ENCODE measurements around the gene CES3.

Gene CES3

DNA sequence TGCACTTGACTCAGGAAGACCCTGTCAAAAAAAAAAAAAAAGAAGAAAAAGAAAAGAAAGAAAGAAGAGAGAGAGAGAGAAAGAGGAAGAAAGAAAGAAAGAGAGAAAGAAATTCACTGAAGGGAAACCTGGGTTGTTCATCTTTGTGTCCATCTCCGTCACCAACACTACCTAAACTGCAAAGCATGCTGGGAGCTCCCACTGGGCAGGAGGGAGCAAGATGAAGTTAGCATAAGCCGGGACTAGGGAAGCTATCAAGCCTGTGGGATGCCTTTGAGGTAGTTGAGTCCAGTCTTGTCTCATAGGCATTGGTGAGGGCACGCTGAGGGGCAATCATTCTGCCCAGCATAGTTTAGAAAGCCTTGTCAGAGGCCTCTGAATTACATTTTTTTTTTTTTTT, 60.3 kb downstream of the CES3 start:
- no peak overlapping the region for H3K27ac ChIP-seq (ENCODE audit: low read length)
- no peaks in the 10 kb centered on the region for H4K20me1 ChIP-seq (ENCODE audit: insufficient read depth, low read length)
- H3K79me2 ChIP-seq (ENCODE audit: low read length) = no peaks in the 10 kb centered on the region
- peaks cover 6% of the 10 kb centered on the region; the same call in 1 of the 2 replicates for H3K4me1 ChIP-seq (ENCODE audit: low read length)
- H3K27me3 ChIP-seq (replicated peaks; ENCODE audit: insufficient read depth, low read length) = no peaks in the 10 kb centered on the region
- H3K36me3 ChIP-seq (replicated peaks; ENCODE audit: insufficient read depth, low read length) = no peaks in the 10 kb centered on the region
- H3K9ac ChIP-seq (ENCODE audit: low read length) = no peak overlapping the region
- no peak overlapping the region for H2AFZ ChIP-seq (ENCODE audit: low read length)
- H3K9me3 ChIP-seq (replicated peaks; ENCODE audit: insufficient read depth, low read length) = no peaks in the 10 kb centered on the region
- H3K9me2 ChIP-seq (replicated peaks; ENCODE audit: insufficient read depth, low read length) = no peaks in the 10 kb centered on the region
- no peak for DNase-seq
- no peaks in the 10 kb centered on the region for H3F3A ChIP-seq (ENCODE audit: insufficient read depth, low read length)
- no peak for TF ChIP-seq EZH2phosphoT487 (IDR thresholded peaks at IDR 0.05; ENCODE audit: low read length)
- TF ChIP-seq, protein P1, sequence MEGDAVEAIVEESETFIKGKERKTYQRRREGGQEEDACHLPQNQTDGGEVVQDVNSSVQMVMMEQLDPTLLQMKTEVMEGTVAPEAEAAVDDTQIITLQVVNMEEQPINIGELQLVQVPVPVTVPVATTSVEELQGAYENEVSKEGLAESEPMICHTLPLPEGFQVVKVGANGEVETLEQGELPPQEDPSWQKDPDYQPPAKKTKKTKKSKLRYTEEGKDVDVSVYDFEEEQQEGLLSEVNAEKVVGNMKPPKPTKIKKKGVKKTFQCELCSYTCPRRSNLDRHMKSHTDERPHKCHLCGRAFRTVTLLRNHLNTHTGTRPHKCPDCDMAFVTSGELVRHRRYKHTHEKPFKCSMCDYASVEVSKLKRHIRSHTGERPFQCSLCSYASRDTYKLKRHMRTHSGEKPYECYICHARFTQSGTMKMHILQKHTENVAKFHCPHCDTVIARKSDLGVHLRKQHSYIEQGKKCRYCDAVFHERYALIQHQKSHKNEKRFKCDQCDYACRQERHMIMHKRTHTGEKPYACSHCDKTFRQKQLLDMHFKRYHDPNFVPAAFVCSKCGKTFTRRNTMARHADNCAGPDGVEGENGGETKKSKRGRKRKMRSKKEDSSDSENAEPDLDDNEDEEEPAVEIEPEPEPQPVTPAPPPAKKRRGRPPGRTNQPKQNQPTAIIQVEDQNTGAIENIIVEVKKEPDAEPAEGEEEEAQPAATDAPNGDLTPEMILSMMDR (IDR thresholded peaks at IDR 0.05; ENCODE audit: low read length) = no peak
- TF ChIP-seq EZH2 (optimal IDR thresholded peaks at IDR 0.05; ENCODE audit: low read depth, low read length) = no peak
- no peak overlapping the region for H3K4me2 ChIP-seq (ENCODE audit: low read depth, low read length)
- no peak overlapping the region for H3K4me3 ChIP-seq (ENCODE audit: low read length)

DNA sequence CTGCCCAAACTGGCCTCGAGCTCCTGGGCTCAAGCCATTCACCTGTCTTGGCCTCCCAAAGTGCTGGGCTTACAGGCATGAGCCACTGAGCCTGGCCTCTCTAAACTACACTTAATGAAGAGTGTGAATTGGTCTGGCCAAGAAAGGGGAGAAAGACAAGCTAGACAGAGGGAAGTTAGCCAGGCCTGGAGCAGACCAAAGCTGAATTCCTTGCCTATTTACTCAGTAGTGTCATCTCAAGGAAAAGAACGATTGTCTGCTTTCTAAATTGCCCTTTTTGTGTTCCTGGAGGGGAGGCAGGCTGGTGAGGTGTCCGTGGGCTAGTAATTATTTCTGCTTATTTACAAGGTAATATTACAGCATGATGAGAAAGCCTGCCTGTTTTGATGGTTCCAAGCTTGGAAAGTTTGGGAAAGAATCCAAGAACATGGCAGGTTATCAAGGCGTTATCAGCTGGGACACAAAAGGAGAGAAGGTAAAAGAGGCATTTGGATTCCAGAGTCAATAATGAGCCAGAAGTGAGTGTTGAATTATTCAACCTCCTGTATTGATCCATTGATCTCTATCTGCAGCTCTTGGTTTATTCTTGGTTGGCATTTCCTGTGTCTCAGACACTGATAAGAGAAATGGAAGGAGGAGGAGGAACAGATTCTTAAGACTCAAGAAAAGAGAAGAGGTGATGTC, 61.6 kb downstream of the CES3 start:
- Histone ChIP-seq H3K79me2 (ENCODE audit: low read length) (no peaks in the 10 kb centered on the region), H3K4me3 (ENCODE audit: low read length) (no peak overlapping the region), H4K20me1 (ENCODE audit: insufficient read depth, low read length) (no peaks in the 10 kb centered on the region), H2AFZ (ENCODE audit: low read length) (no peak overlapping the region), H3K27ac (ENCODE audit: low read length) (no peak overlapping the region), H3K36me3 (replicated peaks; ENCODE audit: insufficient read depth, low read length) (no peaks in the 10 kb centered on the region), H3F3A (ENCODE audit: insufficient read depth, low read length) (no peaks in the 10 kb centered on the region), H3K9me2 (replicated peaks; ENCODE audit: insufficient read depth, low read length) (no peaks in the 10 kb centered on the region), H3K9ac (ENCODE audit: low read length) (no peak overlapping the region), H3K4me2 (ENCODE audit: low read depth, low read length) (no peak overlapping the region), H3K27me3 (replicated peaks; ENCODE audit: insufficient read depth, low read length) (no peaks in the 10 kb centered on the region), H3K4me1 (ENCODE audit: low read length) (peaks cover 6% of the 10 kb centered on the region; the same call in 1 of the 2 replicates), H3K9me3 (replicated peaks; ENCODE audit: insufficient read depth, low read length) (no peaks in the 10 kb centered on the region)
- DNase-seq = no peak
- TF ChIP-seq, protein P1 (IDR thresholded peaks at IDR 0.05; ENCODE audit: low read length) = no peak
- TF ChIP-seq EZH2phosphoT487 (IDR thresholded peaks at IDR 0.05; ENCODE audit: low read length) = no peak
- no peak for TF ChIP-seq EZH2 (optimal IDR thresholded peaks at IDR 0.05; ENCODE audit: low read depth, low read length)

DNA sequence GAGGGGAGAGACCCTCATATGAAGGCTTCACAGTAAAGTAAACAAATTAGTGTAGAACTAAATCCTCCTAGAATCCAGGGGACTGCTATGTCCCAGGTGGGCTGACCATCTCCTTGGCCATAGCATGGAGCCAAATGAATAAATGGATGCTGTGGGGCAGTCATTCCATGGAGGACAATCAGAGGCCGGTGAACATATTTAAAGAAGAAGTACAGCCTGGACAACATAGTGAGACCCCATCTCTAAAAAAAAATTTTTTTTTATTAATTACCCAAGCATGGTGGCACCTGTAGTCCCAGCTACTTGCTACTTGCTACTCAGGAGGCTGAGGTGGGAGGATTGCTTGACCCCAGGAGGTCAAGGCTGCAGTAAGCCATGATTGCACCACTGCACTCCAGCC, 62.6 kb downstream of the CES3 start:
- H3K4me2 ChIP-seq (ENCODE audit: low read depth, low read length) = no peak overlapping the region
- TF ChIP-seq EZH2phosphoT487 (IDR thresholded peaks at IDR 0.05; ENCODE audit: low read length) = no peak
- no peak for TF ChIP-seq EZH2 (optimal IDR thresholded peaks at IDR 0.05; ENCODE audit: low read depth, low read length)
- TF ChIP-seq, protein P1 (IDR thresholded peaks at IDR 0.05; ENCODE audit: low read length) = no peak

More for the DNA sequence above, 62.6 kb downstream of the CES3 start:
- DNase-seq = no peak
- Histone ChIP-seq H4K20me1 (ENCODE audit: insufficient read depth, low read length) (no peaks in the 10 kb centered on the region), H3K4me3 (ENCODE audit: low read length) (no peak overlapping the region), H3K36me3 (replicated peaks; ENCODE audit: insufficient read depth, low read length) (no peaks in the 10 kb centered on the region), H3K79me2 (ENCODE audit: low read length) (no peaks in the 10 kb centered on the region), H3K27me3 (replicated peaks; ENCODE audit: insufficient read depth, low read length) (no peaks in the 10 kb centered on the region), H3K9me2 (replicated peaks; ENCODE audit: insufficient read depth, low read length) (no peaks in the 10 kb centered on the region), H3K9me3 (replicated peaks; ENCODE audit: insufficient read depth, low read length) (no peaks in the 10 kb centered on the region), H3F3A (ENCODE audit: insufficient read depth, low read length) (no peaks in the 10 kb centered on the region), H3K4me1 (ENCODE audit: low read length) (peaks cover 6% of the 10 kb centered on the region; the same call in 1 of the 2 replicates), H3K27ac (ENCODE audit: low read length) (no peak overlapping the region), H3K9ac (ENCODE audit: low read length) (no peak overlapping the region), H2AFZ (ENCODE audit: low read length) (no peak overlapping the region)

Data from MM.1S (cell line).